NCI-H1436 (cell line): ENCODE measurements around the gene XIST.
"Not testable (repeated sequence)": the region's sequence is repeated elsewhere in the genome, so short reads cannot be mapped to it uniquely, and the experiment has no call there.

Experiments
- DNase-seq: peaks from one replicate; lab custom pipeline; 2025; lab: John Stamatoyannopoulos, UW

Gene XIST

DNA sequence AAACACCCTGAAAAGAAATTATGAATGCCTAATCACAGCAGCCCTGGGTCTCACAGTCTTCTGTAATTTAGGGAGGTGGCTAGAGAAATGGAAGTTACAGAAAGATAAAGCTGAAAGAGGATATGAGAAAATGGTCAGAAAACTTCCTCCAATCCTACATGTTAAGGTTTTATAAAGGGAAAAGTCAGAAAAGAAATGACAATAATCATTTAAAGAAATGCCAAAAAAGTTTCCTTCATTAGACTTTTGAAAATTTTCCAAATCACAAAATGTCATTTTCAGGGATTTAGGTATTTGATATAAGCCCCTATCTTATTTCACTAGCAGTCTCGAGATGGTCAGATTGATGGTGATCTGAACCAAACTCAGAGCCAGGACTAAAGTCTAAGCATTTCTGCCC is 13.4 kb downstream of the XIST start:
- no peak for DNase-seq

DNA sequence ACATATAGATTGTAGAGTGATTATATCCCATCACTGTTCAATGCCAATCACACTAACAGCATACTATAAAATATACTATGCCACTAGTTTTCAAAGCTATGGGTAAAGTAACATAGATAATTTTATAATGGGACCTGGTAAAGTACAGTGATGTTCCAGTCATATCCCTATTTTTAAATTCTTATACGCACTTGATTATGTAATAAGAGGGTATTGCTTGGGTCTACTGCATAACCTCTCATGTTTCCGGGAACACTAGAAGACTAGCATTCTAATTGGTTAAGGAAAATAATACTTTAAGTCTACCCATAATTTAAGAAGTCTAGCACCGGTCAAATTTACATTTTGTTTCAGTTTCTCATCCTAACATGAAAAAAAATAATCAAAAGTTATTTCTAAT is 14.4 kb downstream of the XIST start:
- no peak for DNase-seq

DNA sequence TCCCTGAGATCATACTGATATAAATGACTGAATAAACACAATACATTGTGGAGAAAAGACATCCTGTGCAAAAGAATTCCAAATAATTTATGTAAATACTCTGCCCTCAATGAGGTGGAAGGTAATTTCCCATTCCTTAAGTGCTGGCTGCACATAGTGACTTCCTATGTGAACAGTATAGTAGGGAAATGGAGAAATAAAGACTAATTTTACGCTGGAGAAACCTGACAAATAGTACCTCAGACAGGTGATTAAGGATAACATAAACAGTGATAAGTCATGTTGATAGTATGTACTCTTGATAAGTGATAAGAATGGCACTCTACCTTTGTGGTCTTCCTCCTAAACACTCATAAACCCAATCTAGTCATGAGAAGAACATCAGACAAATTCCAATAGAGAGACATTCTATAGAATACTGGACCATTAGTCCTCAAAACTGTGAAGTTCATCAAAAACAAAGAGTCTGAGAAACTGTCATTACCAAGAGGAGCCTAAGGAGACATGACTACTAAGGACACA is 15.5 kb downstream of the XIST start:
- no peak for DNase-seq

DNA sequence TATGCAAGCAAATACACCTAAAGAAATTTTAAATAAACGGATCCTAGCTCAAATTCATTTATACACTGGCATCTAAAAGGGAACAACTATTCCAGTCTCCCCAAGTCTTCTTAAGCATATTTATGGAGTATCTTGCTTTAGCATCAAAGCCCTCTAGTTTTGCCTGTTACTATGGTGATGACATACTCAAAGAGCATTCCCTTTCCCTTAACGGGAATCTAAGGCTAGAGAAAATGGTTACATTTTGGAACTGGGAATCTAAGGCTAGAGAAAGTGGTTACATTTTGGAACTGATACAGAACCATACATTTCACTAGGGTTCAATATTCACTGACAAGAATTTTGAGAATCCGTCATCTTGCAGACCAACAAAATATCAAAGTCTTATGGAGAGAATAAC is 18.3 kb downstream of the XIST start:
- DNase-seq: no peak

GRCh38 chrX:73832319-73832718 is 20.2 kb downstream of the XIST start:
- DNase-seq: no peak

DNA sequence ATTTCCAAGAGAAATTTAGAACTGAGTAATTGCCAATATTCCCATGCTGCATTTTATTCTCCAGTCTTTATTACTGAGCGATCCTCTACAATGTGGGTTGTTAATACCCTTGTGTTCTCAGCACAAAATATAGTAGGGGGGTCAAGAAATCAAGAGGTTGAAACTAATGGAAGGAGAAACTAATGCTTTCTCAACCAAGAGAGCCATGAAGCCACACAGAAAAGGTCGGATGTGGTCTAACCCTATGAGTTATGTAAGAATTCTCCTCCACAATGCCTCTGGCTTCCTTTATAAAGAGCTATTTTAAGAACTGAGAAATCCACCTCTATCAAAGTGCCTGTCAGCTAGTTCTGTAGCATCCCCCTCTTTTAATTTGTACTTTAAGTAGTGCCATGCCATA is 21.0 kb downstream of the XIST start:
- no peak for DNase-seq

DNA sequence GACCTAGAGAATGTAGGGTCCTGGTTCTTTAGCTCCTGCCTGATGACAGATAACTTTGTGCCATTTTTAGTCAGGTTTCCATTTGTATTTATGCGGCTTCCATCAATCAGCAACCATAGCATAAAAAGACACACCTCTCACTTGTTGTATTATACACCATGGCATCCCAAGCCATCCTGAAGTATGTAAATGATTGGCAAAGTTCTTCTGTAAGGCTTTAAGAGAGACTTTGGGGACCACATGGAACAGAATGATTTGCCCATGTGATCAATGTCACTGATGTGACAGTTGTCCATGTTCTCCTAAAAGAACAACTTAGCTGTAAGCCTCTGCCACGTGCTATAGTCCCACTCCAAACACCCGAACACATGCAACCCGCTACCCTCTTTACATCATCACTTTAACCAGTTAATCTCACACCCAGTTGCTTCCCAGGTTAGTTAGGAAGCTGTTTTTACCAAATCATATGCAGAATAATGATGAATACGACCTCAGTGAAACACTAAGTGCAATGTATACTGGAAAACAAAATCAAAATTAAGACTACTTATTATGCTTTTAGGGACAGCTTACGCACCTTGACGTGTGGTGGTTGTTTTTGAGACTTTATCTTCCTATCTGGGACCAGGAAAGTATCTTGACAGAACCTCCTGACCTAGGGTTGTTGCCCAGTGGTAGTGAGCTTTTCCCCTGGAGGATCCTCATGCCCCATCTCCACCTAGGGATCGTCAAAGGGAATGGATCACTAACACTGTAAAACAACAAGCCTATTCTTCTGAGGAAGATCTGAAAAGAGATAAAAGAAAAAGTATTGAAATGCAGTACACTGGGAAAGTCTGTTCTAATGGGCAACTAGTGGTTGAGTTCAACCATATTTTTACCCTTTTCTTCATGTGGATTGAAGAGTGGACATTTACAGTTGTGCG is 21.8 kb downstream of the XIST start:
- DNase-seq: no peak

DNA sequence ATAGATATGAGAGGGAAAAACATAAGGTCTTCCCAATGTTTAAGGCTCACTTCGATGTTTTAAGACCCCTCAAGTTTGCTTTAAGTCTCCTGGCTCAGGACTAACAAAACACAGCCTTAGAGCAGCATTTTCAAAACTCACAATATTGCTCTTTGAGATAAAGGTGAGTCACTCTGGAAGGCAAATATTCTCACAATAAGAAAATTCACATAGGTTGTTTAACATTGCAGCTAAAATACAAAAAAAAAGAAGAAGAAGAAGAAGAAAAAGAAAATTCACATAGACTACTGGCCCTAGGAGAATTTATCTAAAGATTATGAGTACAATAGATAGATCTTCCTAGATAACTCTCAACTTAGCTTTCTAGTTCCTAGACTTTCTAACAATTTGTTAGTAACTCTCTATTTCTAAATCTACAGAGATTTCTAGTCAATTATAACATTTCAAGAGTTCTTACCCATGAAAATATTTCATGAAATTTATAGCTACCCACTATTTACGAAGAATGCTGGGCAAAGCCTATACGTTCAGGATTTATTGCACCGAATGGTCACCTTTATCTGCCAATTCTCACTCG is 22.5 kb downstream of the XIST start:
- no peak for DNase-seq

GRCh38 chrX:73828080-73828720 is 24.3 kb downstream of the XIST start:
- no peak for DNase-seq

DNA sequence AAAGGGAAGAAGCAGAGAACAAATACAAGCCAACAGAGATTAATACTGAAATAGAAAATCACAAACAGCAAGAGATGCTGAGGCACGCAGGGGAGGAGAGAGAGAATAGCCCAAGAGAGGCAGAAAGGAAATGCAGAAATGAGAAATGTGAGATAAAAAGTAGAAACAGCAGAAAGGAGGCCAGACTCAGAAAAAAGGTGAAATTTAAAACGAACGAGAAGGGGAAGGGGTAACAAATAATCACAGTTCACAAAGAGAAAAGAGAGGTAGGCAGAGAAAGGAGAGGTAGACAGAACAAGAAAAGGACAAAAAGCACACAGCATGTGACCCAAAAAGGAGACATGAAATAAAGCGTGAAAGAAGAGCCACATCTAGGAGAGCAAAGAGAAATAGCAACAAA is 25.1 kb downstream of the XIST start:
- DNase-seq: no peak

- DNase-seq: no peak
Observed at GRCh38 chrX:73826996-73827395, 25.5 kb downstream of the XIST start.

GRCh38 chrX:73825569-73825968 is 26.9 kb downstream of the XIST start:
- DNase-seq: no peak

DNA sequence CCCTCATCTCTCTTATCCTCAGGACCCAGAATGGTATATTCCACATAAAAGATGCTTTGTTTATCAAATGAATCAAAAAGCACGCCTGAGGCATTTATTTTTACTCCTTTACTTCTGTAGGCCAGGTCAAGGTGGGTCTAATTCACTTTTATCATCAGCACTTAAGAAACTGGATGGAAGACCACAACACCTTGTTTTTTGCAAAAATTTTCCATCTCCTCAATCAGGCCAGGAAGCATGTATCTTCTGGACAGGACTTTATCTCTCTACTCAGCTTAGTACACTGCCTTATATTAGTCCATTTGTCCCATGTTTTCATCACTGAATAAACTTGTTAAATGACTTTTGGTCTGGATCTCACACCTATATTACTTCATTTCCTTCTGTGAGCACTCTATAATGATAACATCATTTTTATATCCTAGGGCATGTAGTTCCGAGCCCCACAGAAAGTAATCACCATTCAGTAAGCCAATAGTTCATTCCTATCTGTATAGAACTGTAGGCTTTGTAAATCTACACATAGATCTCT is 29.0 kb downstream of the XIST start:
- DNase-seq: no peak

DNA sequence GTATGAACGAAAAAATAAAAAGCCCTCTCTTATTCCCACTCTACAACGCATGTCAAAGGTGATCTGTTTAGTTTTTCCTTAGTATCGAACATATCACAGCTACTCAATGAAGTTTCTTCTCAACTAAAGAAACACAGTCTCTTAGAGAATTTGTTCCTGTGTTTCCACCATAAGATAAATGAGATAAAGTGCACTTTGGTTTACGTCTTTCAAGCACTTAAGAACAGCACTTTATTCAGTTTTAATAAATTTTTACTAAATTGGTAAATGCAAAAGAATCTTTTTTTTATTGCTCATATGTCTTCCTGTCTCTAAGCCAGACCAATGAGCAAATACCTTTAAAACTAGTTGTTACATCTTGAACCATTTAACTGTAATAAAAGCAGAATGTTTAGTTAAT is 29.7 kb downstream of the XIST start:
- DNase-seq: no peak

GRCh38 chrX:73821921-73822559 is 30.5 kb downstream of the XIST start:
- DNase-seq: no peak

DNA sequence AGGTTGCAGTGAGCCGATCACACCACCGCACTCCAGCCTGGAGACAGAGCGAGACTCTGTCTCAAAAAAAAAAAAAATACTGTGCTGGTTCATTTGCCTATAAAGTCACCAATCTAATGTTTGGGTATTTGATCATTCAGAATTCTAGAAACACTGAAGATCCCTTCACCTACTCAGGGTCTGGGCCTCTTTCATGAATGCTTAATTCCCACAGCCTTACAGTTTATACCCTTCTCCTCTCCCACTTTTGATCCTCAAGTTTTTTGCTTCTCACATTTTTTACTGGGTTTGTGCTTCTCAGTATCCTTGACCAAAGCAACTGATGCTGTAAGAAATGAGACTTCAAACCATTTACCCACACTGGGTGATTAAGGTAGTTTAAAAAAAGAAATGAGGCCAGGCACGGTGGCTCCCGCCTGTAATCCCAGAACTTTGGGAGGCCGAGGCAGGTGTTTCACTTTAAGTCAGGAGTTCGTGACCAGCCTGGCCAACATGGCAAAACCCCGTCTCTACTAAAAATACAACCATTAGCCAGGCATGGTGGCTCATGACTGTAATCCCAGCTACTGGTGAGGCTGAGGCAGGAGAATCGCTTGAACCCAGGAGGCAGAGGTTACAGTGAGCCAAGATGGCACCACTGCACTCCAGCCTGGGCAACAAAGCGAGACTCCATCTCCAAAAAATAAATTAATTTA is 32.5 kb downstream of the XIST start:
- DNase-seq: not testable (repeated sequence)

DNA sequence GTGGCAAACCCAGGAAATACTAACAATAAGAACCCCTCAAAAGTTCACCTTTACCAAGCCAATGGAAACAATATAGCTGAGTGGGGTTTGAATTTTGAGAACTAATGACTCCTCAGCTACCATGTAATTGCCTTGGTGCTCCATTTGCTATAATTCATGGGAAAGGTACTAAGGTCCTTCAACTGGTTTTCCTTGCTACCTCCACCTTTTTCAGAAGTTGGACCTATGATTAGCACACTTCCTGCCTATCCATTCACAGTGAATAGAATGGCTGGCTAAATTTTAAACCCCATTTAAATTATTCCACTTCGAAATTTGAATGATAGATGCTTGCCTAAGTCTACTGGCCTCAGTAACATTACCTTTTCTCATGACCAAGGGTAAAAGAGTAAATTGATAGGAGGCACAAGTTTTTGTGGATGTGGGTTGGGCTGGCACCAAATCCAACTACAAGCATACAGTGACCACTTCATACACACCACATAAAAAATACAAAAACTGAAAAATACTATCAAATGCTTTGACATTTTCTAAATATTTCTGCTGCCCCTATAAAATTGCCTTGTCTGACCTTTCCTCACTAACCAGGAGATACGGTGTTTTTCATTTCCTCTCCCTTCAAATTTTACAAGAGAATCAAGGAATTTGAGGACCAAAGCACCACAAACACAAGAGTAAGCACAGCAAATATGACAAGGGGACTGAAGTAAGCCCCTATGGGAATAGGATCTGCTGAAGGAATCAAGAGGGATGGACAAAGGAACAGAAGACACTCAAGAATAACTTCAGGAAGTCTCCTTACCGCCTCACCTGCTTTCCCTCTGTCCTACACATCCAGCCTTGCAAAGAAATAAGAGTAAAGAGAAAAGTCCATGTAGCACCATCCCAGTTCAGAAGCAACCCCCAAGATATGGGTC is 34.1 kb downstream of the XIST start:
- DNase-seq: no peak

DNA sequence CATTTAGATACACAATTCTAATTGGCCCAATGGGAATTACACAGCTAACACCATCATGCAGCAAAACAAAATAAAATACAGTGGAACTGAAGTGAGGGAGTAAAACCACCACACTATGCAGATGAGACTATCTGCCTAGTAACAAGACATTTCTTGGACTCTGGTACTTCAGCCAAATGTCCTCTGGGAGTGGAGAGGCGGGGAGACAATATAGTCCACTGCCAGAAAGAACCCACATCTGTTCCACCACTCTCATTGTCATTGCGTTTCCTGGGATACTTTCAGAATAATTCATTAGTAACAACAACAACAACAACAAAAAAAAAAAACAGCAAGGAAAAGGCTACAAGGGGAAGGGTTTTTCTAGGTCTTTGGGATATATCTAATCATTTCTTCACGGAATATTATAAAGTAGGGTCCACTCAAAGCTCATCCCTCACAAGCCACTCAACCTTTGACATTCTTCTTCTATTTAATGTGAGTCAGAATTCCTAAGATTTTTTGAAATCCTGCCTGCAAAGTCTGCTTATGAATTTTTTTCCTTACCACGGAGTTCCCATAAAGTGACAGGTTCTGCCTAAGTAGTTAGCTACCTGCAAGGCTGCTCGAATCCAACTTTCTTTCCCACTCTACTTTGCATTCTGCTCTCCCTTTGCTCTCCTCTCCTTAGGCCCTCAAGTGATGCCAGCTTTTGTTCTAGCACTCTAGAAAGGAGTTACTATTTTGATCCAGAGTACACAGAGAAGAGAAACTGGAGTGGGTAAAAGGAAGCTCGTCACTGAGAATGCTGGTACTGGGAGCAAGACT is 34.9 kb downstream of the XIST start:
- DNase-seq: no peak

- DNase-seq: no peak
Observed at GRCh38 chrX:73812256-73812655, 40.3 kb downstream of the XIST start.

DNA sequence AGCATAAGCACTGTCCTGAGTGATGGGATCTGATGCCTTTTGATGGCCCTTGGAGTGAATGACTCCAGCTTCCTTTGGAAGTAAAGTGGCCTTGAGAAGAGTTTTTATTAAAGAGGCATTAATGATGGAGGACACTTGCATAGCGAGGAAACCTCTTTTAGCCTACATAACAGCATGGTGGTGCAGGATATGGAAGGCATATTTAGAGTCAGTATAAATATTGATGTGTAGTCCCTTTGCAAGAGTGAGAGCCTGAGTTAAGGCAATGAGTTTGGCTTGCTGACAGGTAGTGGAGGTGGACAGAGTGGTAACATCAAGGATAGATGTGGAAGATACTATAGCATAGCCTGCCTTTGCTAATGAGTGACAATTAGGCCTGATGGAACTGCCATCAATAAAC is 48.4 kb downstream of the XIST start:
- DNase-seq: not testable (repeated sequence)
